ENCODE data around the gene PLAGL2.

The PLAGL2 gene

DNA sequence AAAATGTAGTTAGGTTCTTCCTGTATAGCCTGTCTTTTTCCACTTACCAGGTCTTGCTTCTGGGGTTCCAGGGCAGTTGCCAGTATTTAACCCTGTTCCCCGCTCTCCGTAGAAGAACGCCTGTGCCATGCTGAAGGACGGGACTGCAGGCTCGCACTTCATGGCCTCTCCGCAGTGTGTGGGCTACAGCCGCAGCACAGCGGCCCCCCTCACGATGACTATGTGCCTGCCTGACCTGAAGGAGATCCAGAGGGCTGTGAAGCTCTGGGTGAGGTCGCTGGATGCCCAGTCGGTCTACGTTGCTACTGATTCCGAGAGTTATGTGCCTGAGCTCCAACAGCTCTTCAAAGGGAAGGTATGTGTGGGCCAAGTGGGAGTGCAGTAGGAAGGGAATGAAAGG, 23.2 kb upstream of the PLAGL2 start:
- DNase-seq: no peak

DNA sequence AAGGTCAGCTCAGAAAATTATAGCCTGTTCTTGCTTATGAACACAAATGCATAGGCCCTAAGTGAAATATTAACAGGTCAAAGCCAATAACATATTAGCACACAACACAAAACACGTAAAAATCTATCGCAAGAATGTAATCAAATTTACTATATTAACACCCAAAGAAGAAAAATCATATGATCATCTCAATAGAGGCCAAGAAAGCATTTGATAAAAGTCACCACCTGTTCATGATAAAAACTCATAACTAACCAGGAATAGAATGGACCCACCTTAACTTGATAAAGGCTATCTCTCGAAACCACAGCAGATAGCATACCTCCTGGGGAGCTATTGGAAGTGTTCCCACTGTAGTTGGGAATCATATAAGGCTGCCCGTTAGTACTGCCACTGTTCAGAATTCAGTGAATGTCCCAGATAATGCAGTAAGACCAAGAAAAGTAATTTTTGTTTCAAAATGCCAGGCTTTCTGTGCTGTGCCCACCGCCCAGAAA, 21.8 kb upstream of the PLAGL2 start:
- DNase-seq: no peak

DNA sequence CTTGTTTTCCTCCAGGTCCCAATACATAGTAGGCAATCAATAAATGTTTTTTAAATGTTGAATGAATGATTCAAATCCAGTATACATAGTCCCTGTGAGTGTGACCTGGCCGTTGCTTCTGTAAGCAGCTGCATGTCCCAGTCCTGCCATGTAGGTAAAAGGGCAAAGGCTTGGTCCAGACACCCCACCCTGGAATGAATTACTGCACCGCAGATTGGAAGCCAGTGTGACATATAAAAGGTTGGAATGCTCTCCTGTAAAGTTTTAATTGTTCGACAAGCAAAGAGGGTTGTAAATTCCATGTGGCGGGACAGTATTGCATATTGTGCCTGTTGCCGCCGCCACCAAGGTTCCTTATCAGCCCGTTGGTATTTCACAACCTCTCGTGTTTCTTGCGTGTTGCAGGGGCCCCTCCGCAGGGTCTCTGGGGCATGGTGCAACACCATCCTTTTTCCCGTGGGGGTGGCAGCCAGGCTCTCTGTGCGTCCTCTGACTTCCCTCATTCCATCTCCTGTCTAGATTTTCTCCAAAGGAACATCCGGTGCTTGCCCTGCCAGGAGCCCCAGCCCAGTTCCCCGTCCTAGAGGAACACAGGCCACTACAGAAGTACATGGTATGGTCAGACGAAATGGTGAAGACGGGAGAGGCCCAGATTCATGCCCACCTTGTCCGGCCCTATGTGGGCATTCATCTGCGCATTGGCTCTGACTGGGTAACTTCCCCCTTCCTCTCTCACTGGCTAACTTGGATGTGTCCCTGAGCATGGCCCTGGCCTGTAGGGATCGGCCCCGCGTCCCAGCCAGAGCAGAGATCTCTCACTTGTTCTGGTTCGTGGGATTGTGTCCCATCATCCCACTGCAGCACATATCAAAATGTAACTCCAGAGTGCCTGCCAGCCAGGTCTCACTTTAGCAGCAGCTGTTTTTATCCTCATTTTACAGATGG, 20.5 kb upstream of the PLAGL2 start:
- DNase-seq: no peak

DNA sequence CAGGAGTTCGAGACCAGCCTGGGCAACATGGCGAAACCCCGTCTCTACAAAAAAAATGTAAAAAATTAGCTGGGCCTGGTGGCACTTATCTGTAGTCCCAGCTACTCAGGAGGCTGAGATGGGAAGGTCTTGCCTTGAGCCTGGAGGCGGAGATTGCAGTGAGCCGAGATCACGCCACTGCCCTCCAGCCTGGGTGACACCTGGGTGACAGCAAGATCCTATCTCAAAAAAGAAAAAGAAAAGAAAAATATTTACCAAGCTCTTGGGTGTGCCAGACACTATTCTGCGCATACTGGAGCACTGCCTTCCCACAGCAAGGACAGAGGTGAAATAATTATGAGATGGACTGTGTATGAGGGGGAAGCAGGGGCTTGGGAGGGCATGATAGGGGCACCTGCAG, 19.8 kb upstream of the PLAGL2 start:
- DNase-seq: no peak

DNA sequence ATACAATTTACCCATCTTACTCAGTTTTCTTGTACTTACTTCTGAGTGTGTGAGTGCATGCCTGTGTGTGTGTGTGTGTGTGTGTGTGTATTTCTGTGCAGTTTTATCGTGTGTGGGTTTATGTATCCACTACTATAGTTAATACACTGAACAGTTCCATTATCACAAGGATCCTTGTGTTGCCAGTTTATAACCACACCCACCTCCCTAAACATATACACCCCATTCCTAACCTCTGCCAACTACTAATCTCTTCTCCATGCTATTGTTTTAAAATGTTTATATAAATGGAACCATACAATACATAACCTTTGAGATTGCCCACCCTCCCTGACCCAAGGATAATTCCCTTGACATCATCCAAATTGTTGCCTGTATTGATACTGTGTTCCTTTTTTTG, 18.8 kb upstream of the PLAGL2 start:
- no peak for DNase-seq

DNA sequence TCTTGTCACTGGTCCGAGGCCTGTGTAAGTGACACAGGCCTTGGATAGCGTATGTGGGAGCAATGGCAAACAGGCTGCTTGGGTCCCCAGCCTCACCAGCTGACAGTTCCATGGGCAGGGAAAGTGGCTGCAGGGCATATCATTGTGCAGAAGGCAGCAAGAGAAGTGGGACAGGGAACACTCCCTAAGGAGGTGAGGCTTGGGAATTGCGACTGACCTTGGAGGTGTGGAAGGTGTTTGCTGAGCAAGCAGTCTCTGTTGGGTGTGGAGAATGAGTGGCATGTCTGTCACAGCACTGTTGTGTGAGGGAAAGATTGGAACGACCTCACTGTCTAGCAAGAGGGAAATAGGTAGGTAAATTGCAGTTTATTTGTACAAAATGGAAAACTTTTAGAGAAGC, 16.9 kb upstream of the PLAGL2 start:
- no peak for DNase-seq

DNA sequence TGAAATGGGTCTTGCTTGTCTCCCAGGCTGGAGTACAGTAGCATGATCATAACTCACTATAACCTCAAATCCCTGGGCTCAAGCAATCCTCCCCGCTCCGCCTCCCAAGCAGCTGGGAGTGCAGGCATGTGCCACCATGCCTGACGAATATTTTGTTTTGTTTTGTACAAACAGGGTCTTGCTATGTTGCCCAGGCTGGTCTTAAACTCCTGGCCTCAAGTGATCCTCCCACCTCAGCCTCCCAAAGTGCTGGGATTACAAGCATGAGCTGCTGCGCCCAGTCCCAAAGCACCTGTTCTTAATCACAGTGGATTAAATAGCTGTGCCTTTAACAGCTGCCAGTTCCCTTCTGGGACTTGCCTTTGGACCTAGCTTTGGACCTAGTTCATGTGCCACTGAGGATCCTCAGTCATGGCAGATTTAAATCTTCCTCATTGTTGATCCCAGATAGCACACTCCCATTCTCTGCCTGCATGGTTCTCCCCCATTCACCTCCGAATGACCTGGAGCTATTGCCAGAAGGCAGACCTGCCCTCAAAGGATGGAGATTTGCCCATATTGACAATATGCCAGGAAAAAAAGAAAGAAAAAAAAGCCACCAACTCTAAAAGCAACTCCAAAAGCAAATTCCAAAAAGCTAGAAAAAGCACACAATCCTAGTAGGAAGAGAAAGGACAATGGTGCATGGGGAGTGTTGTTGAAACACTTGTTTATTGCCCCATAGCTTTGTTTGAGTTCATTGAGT, 10.8 kb upstream of the PLAGL2 start:
- no peak for DNase-seq

DNA sequence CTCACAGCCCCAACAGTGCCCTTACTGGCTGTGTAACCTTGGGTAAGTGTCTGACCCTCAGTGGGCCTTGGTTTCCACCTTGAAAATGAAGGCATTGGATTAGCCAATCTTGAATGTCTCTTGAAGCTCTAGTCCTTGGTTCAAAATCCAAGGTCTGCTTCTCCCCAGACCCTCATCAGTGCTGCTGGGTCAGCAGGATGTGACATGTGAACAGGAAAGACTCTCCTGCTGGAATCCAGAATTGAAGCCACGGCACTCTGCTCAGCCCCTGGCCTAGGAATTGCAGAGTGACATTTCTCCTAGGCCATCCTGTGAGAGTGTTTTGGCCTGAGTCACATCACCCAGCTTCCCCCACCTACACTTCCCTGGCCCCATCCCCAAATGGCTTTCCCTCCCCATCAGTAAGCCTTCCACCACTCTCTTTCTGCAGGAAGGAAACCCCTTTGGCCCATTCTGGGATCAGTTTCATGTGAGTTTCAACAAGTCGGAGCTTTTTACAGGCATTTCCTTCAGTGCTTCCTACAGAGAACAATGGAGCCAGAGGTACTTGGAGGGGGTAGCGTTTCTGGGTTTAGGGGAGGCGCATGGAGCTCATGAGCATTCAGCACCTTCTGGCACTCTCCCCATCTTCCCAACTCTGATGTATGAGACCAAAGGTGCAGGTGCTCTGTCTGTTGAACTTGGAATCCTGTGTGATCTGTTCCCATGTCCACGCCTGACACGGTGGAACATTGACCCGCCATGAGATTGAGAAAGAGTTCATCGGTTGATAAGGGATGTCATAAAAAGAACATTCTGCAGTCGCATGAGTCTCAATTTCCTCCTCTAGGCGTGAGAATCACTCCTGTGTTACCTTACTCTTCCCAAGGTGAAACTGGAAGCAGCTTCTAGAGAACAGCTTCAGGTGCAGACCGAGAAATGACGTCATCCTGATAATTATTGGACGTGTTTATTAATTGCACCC, 8.9 kb upstream of the PLAGL2 start:
- no peak for DNase-seq

DNA sequence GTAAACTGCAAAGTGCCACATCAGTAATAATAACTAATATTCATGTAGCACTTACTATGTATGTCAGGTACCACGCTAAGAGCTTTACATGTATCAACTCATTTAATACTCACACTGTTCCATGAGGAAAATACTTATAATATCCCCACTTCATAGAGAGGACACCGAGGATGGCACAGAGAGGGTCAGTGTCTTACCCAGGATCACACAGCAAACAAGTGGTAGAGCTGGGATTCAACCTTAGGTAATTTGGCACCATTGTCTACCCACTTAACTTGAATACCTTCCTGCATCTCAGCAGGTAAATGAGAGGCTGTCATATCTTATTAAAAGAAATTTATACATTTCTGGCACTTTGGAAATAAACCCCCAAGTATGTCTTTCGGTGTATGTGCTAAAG, 8.2 kb upstream of the PLAGL2 start:
- no peak for DNase-seq

DNA sequence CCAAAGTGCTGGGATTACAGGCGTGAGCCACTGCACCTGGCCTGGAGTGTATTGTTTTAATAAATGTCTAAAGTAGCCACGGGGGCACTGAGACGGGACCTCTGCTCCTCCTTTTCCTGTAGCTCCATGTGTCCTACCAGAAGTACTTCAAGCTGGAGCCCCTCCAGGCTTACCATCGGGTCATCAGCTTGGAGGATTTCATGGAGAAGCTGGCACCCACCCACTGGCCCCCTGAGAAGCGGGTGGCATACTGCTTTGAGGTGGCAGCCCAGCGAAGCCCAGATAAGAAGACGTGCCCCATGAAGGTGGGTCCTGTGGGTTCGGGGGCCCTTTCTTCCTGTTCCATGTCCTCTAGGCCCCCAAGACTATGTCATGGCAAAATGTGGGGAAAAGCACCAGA, 7.6 kb upstream of the PLAGL2 start:
- DNase-seq: no peak

DNA sequence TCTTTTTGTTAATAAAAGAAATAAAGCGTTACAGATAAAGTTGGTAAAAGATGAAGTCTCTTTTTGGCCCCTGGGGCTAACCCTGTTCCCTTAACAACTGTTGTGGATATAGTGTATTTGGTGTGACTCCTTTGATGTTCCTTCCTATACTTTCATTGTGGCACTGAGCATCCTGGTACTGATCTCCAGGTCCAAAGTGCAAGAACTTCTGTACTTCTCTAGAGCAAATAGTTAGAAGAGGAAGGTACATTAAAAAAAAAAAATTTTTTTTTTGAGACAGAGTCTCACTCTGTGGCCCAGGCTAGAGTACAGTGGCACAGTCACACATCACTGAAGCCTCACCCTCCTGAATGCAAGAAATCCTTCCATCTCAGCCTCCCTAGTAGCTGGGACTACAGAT, 6.3 kb upstream of the PLAGL2 start:
- DNase-seq: no peak

DNA sequence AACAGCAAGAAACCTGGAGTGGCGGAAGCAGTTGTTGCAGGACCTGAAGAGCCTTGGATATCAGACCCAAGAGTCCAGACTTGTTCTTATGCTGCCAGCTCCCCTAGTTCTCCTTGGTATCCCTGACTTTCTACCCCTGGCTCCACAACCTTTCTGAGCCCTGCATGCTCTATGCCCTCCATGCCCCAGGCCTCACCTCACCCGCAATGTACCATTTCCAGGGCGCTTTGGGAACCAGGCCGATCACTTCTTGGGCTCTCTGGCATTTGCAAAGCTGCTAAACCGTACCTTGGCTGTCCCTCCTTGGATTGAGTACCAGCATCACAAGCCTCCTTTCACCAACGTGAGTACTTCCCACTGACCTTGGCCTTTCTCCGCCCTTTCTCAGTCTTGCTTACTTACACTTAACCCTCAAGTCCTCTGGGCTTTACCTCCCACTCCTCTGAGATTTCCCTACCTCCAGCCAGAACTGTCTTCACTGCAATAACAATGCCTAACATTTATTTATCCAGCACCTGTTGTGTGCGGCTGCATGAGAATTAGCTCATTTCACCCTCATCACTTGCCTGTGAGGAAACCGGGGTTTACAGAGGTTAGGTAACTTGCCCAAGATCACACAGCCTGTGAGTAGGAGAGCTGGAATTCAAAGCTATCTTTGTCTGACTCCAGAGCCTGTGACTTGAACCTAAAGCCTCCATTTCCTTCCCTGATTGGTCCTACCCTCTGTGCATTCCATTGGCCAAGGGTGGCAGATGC, 2.5 kb upstream of the PLAGL2 start:
- no peak for DNase-seq

DNA sequence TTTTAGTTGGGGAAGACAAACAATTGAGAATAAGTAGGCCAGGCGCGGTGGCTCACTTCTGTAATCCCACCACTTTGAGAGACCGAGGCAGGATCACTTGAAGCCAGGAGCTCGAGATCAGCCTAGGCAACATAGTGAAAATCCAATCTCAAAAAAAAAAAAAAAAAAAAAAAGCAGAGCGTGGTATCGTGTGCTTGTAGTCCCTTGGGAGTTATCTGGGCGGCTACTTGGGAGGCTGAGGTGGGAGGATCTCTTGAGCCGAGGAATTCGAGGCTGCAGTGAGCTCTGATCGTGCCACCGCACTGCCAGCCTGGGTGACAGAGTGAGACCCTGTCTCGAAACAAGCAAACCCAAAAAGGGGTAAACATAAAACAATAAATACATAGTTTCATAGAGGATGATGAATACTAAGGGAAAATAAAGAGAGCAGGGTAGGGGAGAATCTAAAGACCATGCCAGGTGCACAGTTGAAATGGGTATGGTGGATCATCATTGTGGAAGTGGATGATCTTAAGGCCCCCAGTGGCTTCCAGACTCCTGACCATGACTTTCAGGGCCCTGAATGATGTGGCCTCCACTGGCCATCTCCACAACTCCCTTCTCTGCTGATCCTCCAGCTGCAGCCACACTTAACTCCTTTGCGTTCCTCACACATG, 1.1 kb upstream of the PLAGL2 start:
- no peak for DNase-seq

DNA sequence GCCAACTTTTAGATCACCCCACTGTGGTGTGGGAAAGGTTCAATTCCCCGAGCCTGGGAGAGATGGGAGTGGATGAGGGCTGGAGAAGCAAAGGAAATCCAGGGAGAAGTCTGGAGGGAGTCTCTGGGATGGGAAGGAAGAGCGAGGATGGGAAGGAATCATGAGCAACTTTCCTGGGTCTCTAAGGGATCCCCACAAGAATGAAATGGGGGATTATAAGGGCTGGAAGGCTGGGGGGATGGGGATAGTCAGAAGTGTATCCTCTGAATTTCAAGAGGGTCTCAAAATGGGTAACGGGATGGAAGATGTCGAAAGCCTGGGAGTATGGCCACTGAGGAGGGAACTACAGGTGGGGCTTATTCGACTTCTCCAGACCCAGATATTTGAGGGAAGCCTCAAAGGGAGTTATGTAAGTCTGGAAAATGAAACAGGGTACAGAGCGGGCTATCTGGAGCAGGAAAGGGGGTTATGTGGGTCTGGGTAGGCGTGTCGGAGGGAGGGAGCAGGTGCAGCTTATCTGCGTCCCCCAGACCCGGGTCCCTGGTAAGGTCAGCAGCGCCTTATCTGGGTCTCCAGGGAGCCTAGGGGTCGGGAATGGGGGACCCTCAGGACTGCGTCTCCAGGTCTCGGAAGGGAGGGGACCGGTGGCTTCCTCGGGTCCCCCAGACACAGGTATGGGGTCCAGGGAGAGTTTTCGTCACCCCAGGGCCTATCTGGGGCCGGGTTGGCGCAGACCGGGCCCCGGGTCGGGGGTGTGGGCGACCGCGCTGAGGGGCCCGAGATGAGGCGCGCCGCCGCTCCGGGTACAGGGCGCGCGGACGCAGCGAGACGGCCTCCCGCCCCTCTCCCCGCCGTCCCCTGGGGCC, 550 bp downstream of the PLAGL2 start:
- DNase-seq: no peak

DNA sequence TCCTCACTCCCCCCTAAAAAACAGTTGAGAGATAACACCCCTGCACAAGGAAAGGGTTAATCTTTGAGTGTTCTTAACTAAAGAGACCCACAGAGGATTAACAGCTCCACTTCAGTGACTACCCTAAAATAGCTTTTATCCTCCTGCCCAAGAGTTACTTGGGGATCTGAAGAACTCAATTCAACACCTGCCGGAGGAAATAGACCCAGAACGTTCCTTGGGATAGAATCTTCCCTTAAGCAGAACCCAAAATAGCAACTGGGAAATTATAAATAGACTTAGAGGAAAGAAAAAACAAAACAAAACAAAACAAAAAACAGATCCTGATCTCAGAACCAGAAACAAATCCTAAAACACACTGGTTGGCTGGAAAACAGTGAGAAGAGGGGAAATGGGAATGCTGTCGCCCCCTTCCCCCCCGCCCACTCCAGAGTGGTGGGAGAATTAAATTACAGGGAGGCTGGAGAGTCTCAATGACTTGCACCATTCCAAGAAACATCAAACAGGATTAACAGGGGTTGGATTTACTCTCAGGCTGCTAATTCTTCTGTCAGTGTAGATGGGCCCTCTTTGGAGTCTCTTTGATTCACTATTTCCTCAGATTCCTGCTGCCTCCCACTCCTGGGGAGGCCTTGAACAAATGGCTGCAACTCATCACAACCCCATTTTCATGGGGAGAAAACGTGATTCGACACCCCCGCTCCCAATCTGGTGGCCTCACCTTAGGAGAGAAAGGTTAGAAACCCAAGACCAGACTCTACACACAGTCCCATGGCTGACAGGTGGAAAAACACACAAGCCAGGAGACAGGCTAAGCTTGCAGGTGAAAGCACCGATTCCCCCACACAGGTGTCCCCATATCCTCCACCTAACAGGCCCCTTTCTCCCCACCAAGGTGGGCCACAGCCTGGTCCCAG, 1.4 kb downstream of the PLAGL2 start:
- no peak for DNase-seq

DNA sequence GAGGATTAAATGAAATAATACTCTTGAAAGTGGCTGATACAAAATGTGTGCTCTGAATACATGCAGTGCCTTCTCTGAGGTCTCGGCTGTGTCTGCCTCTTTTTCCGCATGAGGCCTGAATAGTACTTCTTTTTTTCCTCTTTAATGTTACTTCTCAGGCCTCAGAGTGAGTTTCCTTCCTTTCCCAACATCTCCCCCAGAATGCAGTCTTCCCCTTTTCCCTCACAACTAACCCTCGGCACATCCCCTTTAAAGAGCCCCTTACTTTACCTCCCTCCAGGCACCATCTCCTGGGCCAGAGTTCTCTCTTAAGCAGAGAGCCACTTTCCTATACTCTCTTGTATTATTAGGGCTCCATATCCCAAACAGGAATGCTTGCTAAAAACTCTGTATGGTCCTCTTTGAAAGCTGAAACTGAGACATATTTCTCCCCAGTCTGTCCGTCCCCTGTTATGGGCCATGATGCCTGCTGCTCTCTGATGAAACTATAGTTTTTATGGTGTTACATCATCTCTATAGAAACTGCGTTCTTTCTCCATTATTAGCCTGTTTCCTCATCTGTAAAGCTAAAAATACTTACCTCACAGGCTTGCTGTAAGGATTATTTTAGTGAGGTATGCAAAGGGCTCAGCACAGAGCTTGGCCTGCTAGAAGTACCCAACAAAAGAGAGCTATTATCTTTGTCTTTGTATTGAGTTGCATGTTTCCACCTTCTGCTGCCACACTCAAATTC, 2.3 kb downstream of the PLAGL2 start:
- no peak for DNase-seq

DNA sequence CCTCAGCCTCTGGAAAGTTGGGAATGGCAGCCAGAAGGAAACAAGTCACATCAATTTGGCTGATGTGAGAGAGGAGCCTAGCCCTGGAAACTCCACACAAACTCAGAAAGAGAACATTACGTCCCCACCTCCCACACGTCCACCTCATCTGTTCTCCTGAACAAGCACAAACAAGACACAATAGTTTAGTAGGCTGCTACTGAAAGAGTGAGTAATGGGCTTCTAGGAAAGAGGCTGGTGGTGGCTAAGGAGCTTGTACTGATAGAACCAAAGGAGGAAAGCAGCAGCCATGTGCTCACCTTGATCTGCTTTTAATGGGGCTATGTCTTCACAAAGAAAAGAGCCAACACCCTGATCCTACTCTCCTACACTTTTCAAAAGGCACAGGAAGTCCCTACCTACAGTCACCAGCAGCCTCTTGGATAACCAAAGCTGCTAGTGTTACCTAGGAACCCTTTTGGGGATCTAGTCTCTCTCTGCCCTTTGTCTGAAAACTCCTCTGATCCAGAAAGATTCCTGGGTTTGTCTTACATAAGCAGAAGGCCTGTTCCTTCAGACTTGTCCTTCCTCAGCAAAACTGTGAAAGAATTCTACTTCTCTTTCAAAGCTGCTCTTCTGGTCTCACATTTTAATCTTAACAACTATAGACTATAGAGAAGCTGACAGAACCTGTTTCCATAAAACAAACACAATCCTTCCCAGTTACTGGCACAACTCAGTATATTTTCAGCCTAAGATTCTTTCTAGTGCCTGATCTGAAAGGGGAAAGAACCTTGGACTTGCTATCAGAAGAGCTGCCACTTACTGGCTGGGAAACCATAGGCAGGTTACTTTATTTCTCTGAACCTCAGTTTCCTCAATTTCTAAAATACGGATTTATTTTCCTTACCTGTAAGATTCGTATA, 3.1 kb downstream of the PLAGL2 start:
- no peak for DNase-seq

Data from KG1 (cell line).